NCI-H69 (cell line): ENCODE results near the gene INPP4A.
A peak's percentile ranks its signal among the peaks of the same experiment; 100 is the strongest.

Experiments used
- DNase-seq: peaks from one replicate; lab custom pipeline; 2025; lab: John Stamatoyannopoulos, UW

The INPP4A gene

DNA sequence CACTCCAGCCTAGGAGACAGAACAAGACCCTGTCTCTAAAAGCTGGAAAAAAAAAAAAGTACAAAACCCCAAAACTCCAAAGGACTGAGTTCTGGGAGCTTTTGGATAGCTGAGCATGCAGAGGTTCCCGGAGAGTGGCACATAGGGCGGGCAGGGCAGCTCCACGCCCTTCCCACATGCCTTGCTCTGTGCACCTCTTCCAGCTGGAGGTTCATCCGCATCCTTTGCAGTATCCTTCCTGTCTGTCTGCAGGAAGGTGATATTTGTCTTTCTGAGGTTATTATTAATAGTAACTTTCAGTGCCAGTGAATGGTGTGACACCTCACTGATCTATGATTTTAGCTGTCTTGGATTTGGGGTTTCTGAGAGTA lies 70.2 kb downstream of the INPP4A start:
- no peak for DNase-seq

GRCh38 chr2:98515250-98515991 lies 70.8 kb downstream of the INPP4A start:
- no peak for DNase-seq

- DNase-seq: no peak
Observed at GRCh38 chr2:98516571-98516970, 71.9 kb downstream of the INPP4A start.

- no peak for DNase-seq
Observed at GRCh38 chr2:98517636-98518035, 73.0 kb downstream of the INPP4A start.

DNA sequence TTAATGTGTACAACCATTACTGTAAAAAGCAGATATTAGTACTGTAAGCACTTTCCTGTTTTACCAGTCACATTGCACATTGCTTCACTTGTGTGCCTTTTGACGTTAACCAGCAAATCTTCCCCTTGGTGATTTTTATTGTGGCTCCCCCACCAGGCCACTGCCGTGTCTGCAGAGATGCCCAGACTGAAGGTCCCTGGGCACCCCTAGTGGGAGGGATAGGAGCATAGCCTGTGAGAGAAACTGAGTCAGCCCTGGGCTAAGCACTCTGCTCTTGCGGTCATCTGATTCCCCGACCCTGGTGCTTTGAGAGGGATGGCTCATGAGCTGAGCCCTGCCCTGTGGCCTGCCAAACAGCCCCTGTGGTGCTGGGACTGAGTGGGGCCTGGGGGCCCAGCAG lies 73.4 kb downstream of the INPP4A start:
- no peak for DNase-seq

GRCh38 chr2:98519156-98519555 lies 74.5 kb downstream of the INPP4A start:
- no peak for DNase-seq

- DNase-seq: peak; percentile 4
Observed at GRCh38 chr2:98519851-98520250, 75.2 kb downstream of the INPP4A start.

DNA sequence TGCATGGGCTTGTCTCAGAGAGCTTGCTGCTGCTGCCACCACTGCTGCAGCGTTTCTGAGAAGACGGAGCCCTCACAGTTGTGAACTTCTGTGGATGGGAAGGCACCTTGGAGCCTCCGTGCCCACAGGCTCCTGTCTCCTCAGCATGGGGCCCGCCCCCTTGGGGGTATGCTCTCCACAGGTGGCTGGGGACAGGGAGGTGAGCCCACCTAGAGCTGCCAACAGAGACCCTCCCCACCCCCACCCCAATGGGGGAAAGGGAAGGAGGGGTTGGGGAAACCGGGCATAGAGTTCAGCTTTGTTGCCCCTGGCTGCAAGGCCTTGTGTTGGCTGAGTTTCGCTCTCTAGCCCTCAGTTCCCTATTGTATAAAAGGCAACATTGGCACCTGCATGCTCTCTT lies 76.1 kb downstream of the INPP4A start:
- no peak for DNase-seq

GRCh38 chr2:98521266-98521665 lies 76.6 kb downstream of the INPP4A start:
- no peak for DNase-seq

DNA sequence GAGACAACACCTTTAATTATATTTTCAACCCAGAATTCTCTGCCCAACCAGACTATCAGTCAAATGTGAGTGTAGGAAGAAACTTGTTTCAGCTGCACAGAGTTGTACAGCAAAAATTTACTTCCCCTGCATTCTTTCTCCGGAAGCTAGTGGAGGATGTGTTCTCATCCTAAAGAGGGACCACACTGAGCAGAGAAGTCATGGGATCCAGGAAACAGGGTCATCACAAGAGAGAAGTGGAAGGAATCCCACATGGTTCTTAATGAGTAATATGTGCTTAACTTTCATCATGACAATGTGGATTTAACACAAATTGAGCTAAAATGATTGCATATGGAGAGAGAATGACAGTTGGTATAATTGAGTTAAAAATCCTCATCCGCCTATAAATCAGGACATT lies 78.2 kb downstream of the INPP4A start:
- DNase-seq: no peak

- no peak for DNase-seq
Observed at GRCh38 chr2:98524168-98524567, 79.5 kb downstream of the INPP4A start.

DNA sequence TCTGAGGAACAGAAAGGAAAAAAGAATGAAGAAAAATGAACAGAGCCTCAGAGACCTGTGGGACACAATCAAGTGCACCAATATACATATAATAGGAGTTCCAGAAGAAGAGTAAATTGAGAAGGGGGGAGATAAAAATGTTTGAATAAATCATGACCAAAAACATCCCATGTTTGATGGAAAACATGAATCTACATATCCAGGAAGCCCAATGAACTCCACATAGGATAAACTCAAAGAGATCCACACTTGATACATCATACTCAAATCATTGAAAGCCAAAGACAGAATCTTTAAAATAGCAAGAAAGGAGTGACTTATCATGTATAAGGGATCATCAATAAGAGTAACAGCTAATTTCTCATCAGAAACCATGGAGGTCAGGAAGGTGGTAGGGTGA lies 83.7 kb downstream of the INPP4A start:
- DNase-seq: no peak

DNA sequence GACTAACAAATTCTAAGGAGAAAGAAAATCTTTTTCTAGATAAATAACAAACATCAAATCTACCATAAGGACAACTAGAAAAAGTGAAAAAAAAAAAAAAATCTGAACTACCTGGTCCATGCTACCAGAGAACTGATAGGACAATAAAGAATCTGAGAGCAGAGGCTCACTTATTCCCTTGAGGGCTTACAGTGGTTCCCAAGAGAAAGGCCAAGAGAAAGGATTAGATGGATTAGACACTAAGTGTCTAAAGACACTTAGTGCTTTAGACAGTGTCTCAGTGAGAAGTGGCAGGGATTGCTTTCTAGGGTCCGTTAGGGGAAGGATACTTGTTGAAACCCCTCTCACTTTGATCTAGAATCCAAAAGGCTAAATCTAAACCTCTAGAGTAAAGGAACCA lies 85.5 kb downstream of the INPP4A start:
- no peak for DNase-seq

DNA sequence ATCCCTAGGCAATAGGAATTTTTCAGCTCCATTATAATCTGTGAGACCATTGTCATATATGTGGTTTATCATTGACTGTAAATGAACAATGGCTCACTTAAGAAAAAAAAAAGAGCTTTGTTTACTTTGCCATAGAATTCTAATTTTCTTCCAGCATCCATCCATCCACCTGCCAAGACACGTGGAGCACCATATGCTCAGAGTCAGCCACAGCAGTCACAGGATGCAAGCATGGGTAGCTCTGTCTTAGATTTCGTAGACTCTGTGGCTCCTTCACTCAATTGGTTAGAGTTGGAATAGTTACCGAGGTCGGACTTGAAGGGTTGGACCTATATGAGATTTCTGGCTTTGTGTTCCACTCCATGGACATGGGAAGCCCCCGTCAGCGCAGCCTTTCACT lies 88.1 kb downstream of the INPP4A start:
- DNase-seq: peak; percentile 81

- DNase-seq: no peak
Observed at GRCh38 chr2:98533547-98533946, 88.9 kb downstream of the INPP4A start.

GRCh38 chr2:98534761-98535160 lies 90.1 kb downstream of the INPP4A start:
- DNase-seq: peak; percentile 1

DNA sequence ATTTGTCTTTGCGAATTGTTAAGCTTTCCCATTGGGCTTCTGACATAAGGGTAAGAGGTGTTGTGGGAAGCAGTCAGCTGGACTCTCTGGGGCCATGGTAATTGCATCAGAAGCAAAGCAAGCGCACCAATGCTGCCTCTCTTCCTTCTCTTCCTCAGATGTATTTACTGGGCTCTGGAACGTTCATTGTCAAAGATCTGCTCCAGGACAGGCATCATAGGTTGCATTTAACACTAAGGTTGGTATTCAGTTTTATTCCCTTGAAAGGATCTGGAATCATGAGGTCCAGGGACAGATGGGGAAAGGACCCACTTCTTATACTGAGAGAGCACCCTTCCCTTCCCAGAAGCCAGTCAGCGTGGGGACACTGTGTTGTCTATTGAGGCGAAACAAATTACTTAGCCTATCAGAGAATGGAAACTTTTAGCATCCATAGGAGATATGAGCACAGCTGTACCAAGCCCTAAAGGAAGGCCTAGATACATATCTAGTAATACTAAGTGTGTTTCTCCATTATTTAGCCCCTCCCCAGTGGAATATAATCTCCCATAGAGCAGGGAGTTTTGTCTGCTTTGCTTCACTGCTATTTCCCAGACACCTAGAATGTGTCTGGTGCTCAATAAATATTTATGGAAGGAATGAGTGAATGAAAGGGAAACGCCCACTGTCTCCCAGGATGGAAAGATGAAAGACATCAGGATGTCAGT lies 91.5 kb downstream of the INPP4A start:
- no peak for DNase-seq

GRCh38 chr2:98537390-98538126 lies 92.9 kb downstream of the INPP4A start:
- DNase-seq: no peak

DNA sequence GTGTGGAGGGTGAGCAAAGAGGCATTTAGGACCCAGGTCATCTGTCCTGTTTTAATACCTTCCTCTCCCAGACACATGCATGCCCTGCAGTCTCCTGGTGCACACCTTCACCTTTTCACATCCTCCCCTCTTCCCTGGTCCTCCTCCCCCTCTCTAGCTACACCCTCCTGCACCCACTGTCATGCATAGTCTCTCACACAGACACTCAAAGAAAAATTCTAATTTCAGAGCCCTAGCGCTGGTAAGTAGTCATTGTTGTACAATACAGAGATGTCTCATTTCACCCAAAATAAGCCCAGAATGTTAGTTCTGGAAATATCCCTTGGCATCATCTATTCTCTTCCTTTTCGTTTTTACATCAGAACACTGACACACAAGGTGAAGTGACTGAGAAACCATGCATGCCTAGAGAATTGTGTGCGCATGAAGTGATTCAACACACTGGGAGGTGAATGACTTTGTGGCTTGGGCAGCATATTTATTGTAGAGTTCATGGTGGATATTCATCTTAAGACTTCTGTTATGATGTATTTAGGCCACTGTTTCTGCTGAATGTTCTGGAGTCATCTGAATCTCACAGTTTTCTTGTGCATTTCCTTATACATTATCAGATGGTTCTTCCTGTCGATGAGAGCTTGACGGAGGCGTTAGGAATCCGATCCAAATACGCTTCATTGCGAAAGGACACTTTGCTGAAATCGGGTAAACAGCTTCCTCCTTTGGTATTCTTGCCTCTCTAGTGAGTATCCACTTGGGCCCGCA lies 93.8 kb downstream of the INPP4A start:
- no peak for DNase-seq

DNA sequence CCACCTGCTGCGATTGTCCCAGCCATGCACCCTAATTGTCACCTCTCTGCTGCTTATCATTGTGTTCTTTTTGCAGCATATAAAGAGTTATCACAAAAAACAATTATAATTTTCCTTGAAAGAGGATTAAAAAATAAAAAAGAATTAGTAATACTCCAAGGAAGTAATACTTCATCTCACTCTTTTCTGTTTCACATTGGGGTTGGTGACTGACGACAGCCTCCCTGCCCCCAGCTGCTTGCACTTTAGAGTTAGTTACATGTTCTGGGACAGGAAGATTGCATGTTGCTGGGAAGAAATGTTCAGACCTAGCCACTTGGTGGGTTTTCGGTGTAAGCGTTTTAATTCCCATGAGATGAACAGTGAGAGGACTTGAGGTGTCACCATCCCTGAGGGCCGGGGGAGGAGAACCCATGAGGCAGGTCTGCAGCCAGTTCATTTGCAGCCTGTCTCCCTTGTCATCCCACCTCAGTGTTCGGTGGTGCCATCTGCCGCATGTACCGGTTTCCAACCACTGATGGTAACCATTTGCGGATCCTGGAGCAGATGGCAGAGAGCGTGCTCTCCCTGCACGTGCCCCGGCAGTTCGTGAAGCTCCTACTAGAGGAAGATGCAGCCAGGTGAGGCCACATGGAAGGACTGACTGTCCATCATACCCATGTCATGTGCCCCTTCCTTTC lies 94.5 kb downstream of the INPP4A start:
- no peak for DNase-seq

- DNase-seq: no peak
Observed at GRCh38 chr2:98540536-98540935, 95.9 kb downstream of the INPP4A start.

DNA sequence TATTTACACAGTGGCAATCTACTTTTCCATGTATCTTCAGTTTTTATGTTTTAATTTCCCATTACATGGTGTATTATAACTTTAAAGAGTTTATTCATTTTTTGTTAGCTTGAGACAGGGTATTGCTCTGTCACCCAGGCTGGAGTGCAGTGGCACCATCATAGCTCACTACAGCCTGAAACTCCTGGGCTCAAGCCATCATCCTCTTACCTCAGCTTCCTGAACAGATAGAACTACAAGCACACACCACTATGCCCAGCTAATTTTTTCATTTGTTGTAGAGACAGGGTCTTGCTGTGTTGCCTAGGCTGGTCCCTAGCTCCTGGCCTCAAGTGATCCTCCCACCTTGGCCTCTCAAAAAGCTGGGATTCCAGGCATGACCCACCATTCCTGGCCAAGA lies 96.8 kb downstream of the INPP4A start:
- no peak for DNase-seq
